HEK293T (cell line): ENCODE measurements around the gene FBXL19.

Experiments
- BHLHE40 ChIP-seq: fragments of 450-650 bp; IDR thresholded peaks from 2 replicates; pipeline ENCODE4 v1.6.1; 2016; ENCODE audit warnings: mild to moderate bottlenecking, moderate library complexity, borderline replicate concordance
- HDGF ChIP-seq: fragments of 450-650 bp; IDR thresholded peaks from 2 replicates; pipeline ENCODE4 v1.6.1; 2017; ENCODE audit warnings: antibody characterized with exemption, borderline replicate concordance
- PKNOX1 ChIP-seq: fragments of 450-650 bp; IDR thresholded peaks from 2 replicates; pipeline ENCODE4 v1.6.1; 2016
- SP1 ChIP-seq: fragments of 450-650 bp; IDR thresholded peaks from 2 replicates; pipeline ENCODE4 v1.6.1; 2017
- TARDBP ChIP-seq: fragments of 450-650 bp; IDR thresholded peaks from 2 replicates; pipeline ENCODE4 v1.6.1; 2016

DNA sequence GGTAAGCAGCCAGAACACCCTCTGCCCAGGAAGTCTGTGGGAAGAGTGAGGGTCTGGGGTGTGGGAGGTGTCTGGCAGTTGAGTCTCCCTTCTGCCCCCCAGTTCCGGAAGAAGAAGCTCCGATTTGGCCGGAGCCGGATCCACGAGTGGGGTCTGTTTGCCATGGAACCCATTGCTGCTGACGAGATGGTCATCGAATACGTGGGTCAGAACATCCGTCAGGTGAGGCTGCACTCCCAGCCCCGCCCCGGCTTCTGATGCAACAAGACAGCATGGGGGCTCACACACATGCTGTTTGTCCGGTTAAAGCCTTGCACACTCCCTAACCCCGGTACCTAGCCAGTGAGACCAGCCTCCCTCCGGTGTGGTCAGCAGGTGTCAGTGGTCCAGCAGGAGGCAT is 57.6 kb downstream of the FBXL19 start:
- no peak for TF ChIP-seq TARDBP
- no peak for TF ChIP-seq PKNOX1
- TF ChIP-seq SP1 = no peak
- no peak for TF ChIP-seq HDGF
- no peak for TF ChIP-seq BHLHE40
